ENCODE data around the gene NCOA3.

DNA sequence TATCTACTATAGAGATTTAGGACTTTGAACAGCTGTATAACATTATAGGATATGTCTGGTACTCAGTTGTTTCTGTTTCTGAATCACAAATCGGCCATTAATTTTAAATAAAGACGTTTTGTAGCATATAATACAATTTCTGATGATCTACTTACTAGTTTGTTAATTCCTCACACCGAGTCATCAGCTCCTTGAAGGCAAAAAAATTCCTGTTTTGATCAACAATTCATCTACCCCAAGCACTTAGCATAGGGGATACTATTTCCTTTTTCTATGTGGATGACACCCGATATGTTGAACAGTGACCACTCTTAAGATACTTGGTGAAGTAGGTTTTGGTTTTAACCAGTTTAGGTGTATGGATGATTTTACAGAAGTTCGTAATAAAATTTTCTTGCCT lies 107.3 kb downstream of the NCOA3 start:
- TF ChIP-seq ZNF384 (IDR thresholded peaks at IDR 0.05) (no peak), BHLHE40 (IDR thresholded peaks at IDR 0.05; ENCODE audit: borderline replicate concordance) (no peak), ELF4 (IDR thresholded peaks at IDR 0.05) (no peak), TARDBP (IDR thresholded peaks at IDR 0.05) (no peak), SP1 (IDR thresholded peaks at IDR 0.05) (no peak), FOXM1 (IDR thresholded peaks at IDR 0.05; ENCODE audit: borderline replicate concordance) (no peak), HDGF (IDR thresholded peaks at IDR 0.05; ENCODE audit: borderline replicate concordance) (no peak), SUZ12 (IDR thresholded peaks at IDR 0.05) (no peak), NFRKB (IDR thresholded peaks at IDR 0.05) (no peak), FOXA1 (IDR thresholded peaks at IDR 0.05) (no peak), LEF1 (IDR thresholded peaks at IDR 0.05; ENCODE audit: borderline replicate concordance) (no peak)
